Psoas muscle (tissue), 8 donors: ENCODE data around the gene KIF3C. TPM values are rescaled to one million over a fixed set of nuclear protein-coding genes. Genes with fewer than 3 reads are reported as not detected.
"Not testable (repeated sequence)": the region's sequence is repeated elsewhere in the genome, so short reads cannot be mapped to it uniquely, and the experiment has no call there.

Experiments
- ATAC-seq, 4 donors: fragments of 200-7000 bp; cut with Tn5 transposase; one replicate each; pipeline ENCODE4 v1.9.1; 2020; ENCODE audit warnings: moderate library complexity in 3 of 4, mild to moderate bottlenecking in 2 of 4
- DNase-seq, 2 donors: peaks; one replicate each; pipeline ENCODE4 v3.0.0-alpha.2; 2020
- H3K27ac ChIP-seq: fragments of 200-600 bp; one replicate; pipeline ENCODE4 v1.8.0; 2022
- H3K27me3 ChIP-seq, 3 donors: fragments of 200-600 bp in 1 of 3; one replicate each; pipeline versions ENCODE4 v1.6.1 to v1.8.0; 2013 to 2022; ENCODE audit warnings: low read length in 2 of 3, mild to moderate bottlenecking in 2 of 3, moderate library complexity in 1 of 3; ENCODE audit not compliant: insufficient read depth in 3 of 3
- H3K36me3 ChIP-seq, 2 donors: fragments of 200-600 bp in 1 of 2; one replicate each; pipeline versions ENCODE4 v1.6.1 to v1.8.0; 2013 to 2022; ENCODE audit warnings: low read depth in 1 of 2, mild to moderate bottlenecking in 1 of 2, moderate library complexity in 1 of 2; ENCODE audit not compliant: insufficient read depth in 1 of 2
- H3K4me1 ChIP-seq: fragments of 200-600 bp; one replicate; pipeline ENCODE4 v1.8.0; 2022
- H3K4me3 ChIP-seq: fragments of 200-600 bp; one replicate; pipeline ENCODE4 v1.8.0; 2022; ENCODE audit warnings: mild to moderate bottlenecking
- H3K9me3 ChIP-seq: fragments of 200-600 bp; one replicate; pipeline ENCODE4 v1.8.0; 2022
- WGBS, 3 donors: extraction: QIAGEN DNeasy Blood & Tissue Kit; methylation state at CpG; one replicate each; pipeline versions ENCODE4 v1.1.6 to v1.1.7; 2013; 5-methylcytosine and 5-hydroxymethylcytosine counted together
- intact Hi-C, 2 donors: fragments of 100-400 bp; cut with DNase I; formaldehyde crosslinking; loops; one replicate each; pipeline versions ENCODE4 v1.11.0 to v1.14.2; 2022
- long read RNA-seq, 2 donors: library from polyadenylated mRNA; unstranded; transcript quantifications; one replicate each; pipeline ENCODE4 v2.0.0, GENCODE V29; 2021
- polyA plus RNA-seq, 3 donors: library from polyadenylated mRNA; stranded (reverse); fragments of 200-250 nt; gene quantifications; one replicate each; pipeline ENCODE4 v1.2.3, GENCODE V29; 2013
- total RNA-seq, 4 donors: library from RNA; stranded (reverse); fragmentation: NEBNext Ultra II Directional in 2 of 4; extraction: Animal tissue kit (Norgen Biotek cat#: 25700) in 2 of 4; gene quantifications; one replicate each; pipeline versions ENCODE4 v1.2.1 to v1.2.4, GENCODE V29; 2021 to 2023
- TF ChIP-seq, protein P1 (sequence below): fragments of 200-600 bp; IDR thresholded peaks from one replicate; pipeline ENCODE4 v1.8.0; 2022; ENCODE audit warnings: antibody characterized with exemption
- donor health status: healthy with polysubstance abuse.
- donor health status: DM: no; HTN: no; CAD: no; lungs with moderate emphysema.
- donor health status: Bipolar disorder and iron deficiency.
- donor health status: healthy.
- donor health status: DM: yes; HTN: yes; CAD: no.
- donor health status: DM: no; HTN: no; CAD: no.
- donor health status: DM: no; HTN: no; CAD: no.
- donor health status: DM: yes; HTN: yes; CAD: no.

Gene KIF3C
- total RNA-seq = 1 to 10 TPM; 1.3 to 3.3 (median 1.8) TPM
- 1 to 10 TPM in 2 of 3 donors, under 1 TPM in 1; 0.82 to 2.9 (median 1.7) TPM for polyA plus RNA-seq
- long read RNA-seq, donor 1, full-length matches to known transcripts = 2 of 3 reads
- long read RNA-seq, donor 1, partial matches to known transcripts = 0 of 3 reads
- long read RNA-seq, donor 1, other reads (novel, unspliced or antisense) = 1 of 3 reads
- long read RNA-seq, donor 2, full-length matches to known transcripts = 3 of 4 reads
- long read RNA-seq, donor 2, partial matches to known transcripts = 0 of 4 reads
- long read RNA-seq, donor 2, other reads (novel, unspliced or antisense) = 1 of 4 reads

DNA sequence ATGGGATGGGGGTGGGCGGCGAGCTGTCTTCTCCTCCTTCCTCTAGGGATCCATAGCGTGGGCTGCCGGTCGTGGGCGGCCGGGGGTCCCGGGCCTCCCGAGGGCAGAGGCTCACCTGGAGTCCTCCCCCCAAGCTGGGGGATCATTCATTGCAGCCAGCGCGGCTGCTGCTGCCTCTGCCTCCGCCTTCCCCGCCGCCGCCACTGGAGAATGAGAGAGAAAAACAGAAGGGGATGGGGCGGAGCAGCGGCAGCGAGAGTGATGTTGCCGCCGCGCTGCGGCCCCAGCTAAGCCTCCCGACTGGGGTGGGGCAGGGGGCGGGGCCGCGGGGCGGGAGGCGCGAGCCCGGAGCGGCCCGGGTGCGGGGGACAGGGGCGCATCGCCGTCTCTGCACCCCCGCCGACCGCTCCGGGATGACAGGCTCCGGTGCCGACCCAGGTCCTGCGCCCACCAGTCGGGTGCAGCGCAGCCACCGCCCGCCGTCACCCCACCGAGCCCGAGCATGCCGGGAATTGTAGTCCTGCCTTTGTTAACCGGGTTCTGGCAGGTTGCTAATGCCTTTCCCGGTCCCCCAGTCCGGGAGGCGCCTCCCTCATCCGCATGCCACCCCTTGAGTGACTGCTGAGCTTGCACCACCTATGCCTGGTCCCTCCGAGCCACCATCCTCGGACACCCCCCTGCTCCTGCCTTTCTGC is at the start of gene KIF3C:
Gene KIF3C (minus strand): TSS at position 225 of the 695 bp plus-strand sequence. CDS start 580 bp downstream, outside the sequence.
- intact Hi-C loops = no loop called here

DNA sequence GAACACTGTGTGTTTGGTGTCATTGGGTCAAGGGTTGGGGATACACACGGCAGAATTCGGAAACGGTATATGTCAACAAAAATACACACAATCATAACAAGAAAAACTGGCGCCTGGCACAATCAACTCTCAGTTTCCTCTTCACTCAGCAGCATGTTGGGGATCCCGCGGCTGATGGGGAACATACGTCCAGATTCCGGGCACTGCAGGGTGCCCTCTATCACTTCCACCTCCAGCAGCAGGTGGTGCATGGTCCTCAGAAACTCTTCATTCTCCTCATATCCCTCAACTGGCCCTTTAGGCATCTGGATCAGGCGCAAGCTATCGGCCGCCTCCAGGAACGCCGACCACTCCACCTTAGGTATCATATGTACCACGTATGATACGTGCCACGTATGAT is 45.8 kb upstream of the KIF3C start:
- intact Hi-C loops, H3K36me3 ChIP-seq: not testable (repeated sequence)

More for the DNA sequence above, at the start of gene KIF3C:
- TF ChIP-seq, protein P1, sequence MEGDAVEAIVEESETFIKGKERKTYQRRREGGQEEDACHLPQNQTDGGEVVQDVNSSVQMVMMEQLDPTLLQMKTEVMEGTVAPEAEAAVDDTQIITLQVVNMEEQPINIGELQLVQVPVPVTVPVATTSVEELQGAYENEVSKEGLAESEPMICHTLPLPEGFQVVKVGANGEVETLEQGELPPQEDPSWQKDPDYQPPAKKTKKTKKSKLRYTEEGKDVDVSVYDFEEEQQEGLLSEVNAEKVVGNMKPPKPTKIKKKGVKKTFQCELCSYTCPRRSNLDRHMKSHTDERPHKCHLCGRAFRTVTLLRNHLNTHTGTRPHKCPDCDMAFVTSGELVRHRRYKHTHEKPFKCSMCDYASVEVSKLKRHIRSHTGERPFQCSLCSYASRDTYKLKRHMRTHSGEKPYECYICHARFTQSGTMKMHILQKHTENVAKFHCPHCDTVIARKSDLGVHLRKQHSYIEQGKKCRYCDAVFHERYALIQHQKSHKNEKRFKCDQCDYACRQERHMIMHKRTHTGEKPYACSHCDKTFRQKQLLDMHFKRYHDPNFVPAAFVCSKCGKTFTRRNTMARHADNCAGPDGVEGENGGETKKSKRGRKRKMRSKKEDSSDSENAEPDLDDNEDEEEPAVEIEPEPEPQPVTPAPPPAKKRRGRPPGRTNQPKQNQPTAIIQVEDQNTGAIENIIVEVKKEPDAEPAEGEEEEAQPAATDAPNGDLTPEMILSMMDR = no peak
- ATAC-seq (peak; percentile 65 to 83 (median 76)), DNase-seq (peak; percentile 65 to 78)
- H3K27ac ChIP-seq = no peak within 1 kb of the TSS
- H3K27me3 ChIP-seq = no peaks in the 10 kb centered on the region
- H3K36me3 ChIP-seq = no peaks in the 10 kb centered on the region
- H3K4me3 ChIP-seq = peak within 1 kb of the TSS; percentile 83
- H3K4me1 ChIP-seq = peaks cover 5% of the 10 kb centered on the region
- no peaks in the 10 kb centered on the region for H3K9me3 ChIP-seq
- WGBS, 3 donors = 1 to 2% (median 1%) methylated on average over 32 to 58 of the region's 58 CpGs

DNA sequence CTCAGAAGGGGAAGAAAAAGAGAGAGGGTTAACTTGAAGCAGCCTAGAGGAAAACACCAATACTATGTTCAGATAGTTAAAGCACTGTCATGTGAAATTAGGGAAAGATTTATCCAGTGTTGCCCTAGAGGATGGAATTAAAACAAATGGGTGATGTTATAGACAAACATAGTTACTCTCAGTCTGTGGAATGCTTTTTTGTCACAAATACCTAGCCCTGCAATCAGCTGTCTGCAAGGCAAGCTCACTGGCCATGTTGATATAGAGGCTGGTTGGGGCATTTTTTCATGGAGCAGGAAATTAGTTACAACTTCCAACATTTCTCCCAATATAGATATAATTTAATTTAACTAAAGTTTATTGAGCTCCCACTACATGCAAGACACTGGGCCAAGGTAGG is 43.2 kb upstream of the KIF3C start:
- intact Hi-C loops = no loop called here
- H3K27ac ChIP-seq = no peak overlapping the region
- H3K4me3 ChIP-seq = no peak overlapping the region
- H3K36me3 ChIP-seq = no peaks in the 10 kb centered on the region
- DNase-seq (no peak), ATAC-seq (no peak)
- H3K4me1 ChIP-seq = no peaks in the 10 kb centered on the region
- peaks cover 4% of the 10 kb centered on the region for H3K9me3 ChIP-seq
- H3K27me3 ChIP-seq = no peaks in the 10 kb centered on the region
- TF ChIP-seq, protein P1 = no peak

More for the DNA sequence above, 45.8 kb upstream of the KIF3C start:
- not testable (repeated sequence) for H3K27ac ChIP-seq, ATAC-seq, H3K4me3 ChIP-seq, DNase-seq, H3K27me3 ChIP-seq, H3K9me3 ChIP-seq, H3K4me1 ChIP-seq
- 94 to 96% (median 95%) methylated on average over 16 of the region's 16 CpGs for WGBS, 3 donors

DNA sequence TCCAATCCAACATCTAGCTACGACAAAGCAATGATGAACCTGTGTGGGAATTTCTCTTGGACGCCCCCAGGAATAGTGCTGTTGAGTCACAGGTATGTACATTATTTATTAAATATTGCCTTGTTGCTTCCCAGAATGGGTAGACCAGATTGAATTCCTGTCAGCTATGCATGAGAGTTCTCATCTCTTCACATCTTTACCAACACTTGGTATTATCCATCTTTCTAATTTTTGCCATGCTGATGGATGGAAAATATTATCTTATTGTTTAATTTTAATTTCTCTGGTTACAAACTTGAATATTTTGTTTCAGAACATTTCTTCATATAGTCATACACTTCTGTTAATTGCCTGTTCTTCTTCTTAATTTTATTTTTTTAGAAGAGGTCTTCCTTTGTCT is 42.0 kb upstream of the KIF3C start:
- WGBS, 3 donors = 96 to 99% (median 99%) methylated on average over 2 of the region's 2 CpGs
- TF ChIP-seq, protein P1 = no peak

DNA sequence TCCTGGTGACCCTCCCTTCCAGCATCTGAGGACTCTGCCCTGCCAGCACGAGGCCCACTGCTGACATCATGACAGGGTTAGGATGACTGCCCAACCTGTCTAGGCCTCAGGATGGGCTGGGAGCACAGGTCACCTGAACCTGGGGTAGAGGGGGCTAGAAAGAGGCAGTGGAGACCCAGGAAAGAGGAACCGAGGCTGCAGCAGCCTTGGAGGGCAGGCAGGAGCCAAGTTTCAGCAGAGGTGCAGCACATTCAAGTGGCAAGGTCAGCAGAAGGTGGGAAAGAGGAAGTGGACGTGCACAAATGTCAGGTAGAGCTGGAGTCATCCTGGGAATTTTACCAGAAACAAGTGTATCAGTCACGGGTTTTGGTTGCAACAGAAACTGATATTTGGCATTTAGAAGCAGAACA is 37.9 kb upstream of the KIF3C start:
- Histone ChIP-seq H3K9me3 (peaks cover 4% of the 10 kb centered on the region), H3K27me3 (no peaks in the 10 kb centered on the region), H3K36me3 (no peaks in the 10 kb centered on the region), H3K4me1 (peaks cover 27% of the 10 kb centered on the region), H3K4me3 (no peak overlapping the region), H3K27ac (no peak overlapping the region)
- intact Hi-C loops = no loop called here
- no peak for DNase-seq
- WGBS, 3 donors = 68 to 88% (median 77%) methylated on average over 4 of the region's 4 CpGs
- no peak for ATAC-seq
- TF ChIP-seq, protein P1 = no peak

More for the DNA sequence above, 42.0 kb upstream of the KIF3C start:
- H3K27me3 ChIP-seq = no peaks in the 10 kb centered on the region
- no peaks in the 10 kb centered on the region for H3K4me1 ChIP-seq
- H3K9me3 ChIP-seq = peaks cover 4% of the 10 kb centered on the region
- no peaks in the 10 kb centered on the region for H3K36me3 ChIP-seq
- no peak for DNase-seq
- H3K4me3 ChIP-seq = no peak overlapping the region
- H3K27ac ChIP-seq = no peak overlapping the region
- intact Hi-C loops = no loop called here
- no peak for ATAC-seq
